LNCaP clone FGC (cell line): ENCODE results near the gene MTFR1L.

ENCODE experiments used
- DNase-seq: peaks from one replicate; pipeline ENCODE4 v3.0.0-alpha.2; 2011; ENCODE audit warnings: low read depth
- H3K4me3 ChIP-seq: 2 replicates; pipeline ENCODE4 v1.5.1; 2011; ENCODE audit warnings: mild to moderate bottlenecking, low read depth, low read length, control low read depth
- TF ChIP-seq, protein P1 (sequence below): IDR thresholded peaks from 2 replicates; pipeline ENCODE4 v1.5.1; 2012; ENCODE audit warnings: mild to moderate bottlenecking; ENCODE audit not compliant: control insufficient read depth, insufficient read depth; ENCODE audit errors: extremely low read depth

Gene MTFR1L

DNA sequence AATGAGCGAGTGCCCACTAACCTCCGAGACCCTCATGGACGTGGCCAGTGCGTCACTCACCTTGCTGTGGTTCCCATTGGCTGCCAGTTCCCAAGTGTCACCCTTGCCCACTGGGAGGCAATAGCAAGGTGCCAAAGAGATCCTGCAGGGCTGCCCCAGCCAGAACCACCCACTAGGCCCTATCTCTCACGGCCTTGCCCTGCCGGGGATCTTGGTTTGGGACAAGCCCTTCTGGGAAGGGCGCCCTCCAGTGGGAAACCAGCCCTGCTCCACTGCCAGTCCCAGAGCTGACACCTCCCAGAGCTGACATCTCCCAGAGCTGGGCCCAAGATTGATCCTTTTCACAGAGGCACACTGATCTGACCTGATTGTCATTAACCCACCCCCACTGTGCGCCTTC is 21.8 kb upstream of the MTFR1L start:
- TF ChIP-seq, protein P1, sequence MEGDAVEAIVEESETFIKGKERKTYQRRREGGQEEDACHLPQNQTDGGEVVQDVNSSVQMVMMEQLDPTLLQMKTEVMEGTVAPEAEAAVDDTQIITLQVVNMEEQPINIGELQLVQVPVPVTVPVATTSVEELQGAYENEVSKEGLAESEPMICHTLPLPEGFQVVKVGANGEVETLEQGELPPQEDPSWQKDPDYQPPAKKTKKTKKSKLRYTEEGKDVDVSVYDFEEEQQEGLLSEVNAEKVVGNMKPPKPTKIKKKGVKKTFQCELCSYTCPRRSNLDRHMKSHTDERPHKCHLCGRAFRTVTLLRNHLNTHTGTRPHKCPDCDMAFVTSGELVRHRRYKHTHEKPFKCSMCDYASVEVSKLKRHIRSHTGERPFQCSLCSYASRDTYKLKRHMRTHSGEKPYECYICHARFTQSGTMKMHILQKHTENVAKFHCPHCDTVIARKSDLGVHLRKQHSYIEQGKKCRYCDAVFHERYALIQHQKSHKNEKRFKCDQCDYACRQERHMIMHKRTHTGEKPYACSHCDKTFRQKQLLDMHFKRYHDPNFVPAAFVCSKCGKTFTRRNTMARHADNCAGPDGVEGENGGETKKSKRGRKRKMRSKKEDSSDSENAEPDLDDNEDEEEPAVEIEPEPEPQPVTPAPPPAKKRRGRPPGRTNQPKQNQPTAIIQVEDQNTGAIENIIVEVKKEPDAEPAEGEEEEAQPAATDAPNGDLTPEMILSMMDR, result 0 out of 2 replicates have a peak, but pooled peaks have one; percentile 7
- DNase-seq, result no peak
- H3K4me3 ChIP-seq, result no peak overlapping the region

DNA sequence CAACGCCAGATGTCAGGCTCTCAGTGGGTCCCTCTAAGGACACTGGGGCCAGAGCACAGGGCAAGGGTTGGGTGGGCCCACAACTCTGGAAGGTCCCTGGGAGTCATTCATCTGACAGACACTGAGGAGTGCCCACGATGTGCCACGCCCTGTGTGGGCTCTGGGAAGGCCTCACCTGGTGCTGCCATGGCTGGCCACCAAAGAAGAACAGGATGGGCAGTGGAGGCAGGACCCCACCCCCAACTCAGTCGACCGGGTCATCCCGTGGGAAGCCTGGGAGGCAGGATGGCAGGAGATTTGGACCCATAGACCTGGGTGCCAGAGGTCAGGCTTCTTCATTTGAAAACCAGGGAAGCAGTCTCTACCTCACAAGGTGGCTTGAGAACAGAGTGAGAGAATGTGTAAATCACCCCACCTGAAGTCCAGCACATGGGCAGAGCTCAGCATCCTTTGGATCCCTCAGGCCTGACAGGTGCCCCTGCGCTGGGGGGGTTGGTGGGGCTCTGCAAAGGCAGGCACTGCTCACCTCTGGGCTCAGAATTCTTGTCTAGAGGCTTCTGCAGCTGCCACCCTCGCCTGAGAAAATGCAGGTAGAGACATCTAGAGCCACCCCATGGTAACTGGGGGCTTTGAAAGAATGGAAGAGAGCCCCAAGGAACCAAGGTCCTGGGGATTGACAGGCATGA is 20.9 kb upstream of the MTFR1L start:
- H3K4me3 ChIP-seq, result no peak overlapping the region
- TF ChIP-seq, protein P1, result no peak
- DNase-seq, result no peak

DNA sequence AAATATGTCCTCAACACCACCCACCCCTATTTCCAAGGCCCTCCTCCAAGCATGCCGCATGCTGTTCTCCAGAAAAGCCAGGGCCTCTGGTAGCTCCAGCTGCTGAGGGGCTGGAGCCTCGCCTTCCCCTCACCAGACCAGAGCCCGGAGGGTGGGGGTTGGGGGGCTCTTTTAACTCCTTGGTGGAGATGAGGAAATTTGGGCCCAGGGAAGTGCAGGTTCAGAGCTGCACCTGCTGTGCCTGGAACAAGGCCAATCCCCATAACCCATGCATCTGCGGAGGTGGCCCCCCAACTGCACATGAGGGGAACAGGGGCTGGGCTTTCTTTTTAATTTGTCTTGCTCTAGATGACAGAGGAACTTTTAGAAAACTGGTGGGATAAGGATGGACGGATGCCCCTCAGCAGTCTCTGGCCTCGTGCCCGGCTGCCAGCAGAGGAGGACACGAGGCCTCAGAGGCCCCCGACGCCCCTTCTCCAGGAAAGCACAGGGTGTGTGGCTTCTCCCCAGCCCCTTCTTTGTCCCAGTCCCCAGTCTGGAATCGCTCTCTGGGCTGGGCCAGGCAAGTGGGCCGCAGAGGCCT is 20.3 kb upstream of the MTFR1L start:
- no peak for DNase-seq
- TF ChIP-seq, protein P1, result no peak
- no peak overlapping the region for H3K4me3 ChIP-seq

DNA sequence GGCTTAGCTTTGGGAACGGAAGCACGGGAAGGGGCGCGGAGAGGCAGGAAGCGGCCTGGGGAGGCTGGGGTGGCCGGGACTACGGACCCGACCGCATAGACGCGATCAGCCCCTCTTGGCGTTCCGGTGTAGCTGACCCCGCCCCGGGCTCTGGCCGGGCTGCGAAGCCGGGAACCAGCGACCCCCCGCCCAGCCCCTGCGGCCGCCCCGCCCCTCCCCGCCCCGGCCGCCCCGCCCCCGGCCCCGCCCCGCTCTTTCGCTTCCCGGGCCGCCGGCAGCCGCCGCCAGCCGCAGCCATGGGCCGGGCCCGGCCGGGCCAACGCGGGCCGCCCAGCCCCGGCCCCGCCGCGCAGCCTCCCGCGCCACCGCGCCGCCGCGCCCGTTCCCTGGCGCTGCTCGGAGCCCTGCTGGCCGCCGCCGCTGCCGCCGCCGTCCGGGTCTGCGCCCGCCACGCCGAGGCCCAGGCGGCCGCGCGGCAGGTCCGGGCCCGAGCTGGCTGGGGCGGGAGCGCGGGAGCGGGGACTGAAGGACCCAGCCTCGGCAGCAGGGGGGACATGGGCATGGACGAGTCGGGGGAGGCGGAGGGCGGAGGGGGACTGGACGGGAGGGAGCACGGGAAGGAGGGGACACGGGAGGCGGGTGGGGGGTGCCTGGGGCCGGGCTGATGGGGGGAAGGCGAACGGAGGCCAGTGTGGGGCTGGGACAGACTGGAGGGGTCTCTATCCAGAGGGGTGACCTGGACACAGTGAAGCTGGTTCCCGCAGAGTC is 19.6 kb upstream of the MTFR1L start, which contains the start of gene SELENON:
TSS of gene SELENON (plus strand) at position 259 of the 768 bp plus-strand sequence. CDS start at position 297, 38 bp downstream.
- TF ChIP-seq, protein P1, result no peak
- H3K4me3 ChIP-seq, result peak within 1 kb of the TSS; percentile 53
- no peak for DNase-seq

DNA sequence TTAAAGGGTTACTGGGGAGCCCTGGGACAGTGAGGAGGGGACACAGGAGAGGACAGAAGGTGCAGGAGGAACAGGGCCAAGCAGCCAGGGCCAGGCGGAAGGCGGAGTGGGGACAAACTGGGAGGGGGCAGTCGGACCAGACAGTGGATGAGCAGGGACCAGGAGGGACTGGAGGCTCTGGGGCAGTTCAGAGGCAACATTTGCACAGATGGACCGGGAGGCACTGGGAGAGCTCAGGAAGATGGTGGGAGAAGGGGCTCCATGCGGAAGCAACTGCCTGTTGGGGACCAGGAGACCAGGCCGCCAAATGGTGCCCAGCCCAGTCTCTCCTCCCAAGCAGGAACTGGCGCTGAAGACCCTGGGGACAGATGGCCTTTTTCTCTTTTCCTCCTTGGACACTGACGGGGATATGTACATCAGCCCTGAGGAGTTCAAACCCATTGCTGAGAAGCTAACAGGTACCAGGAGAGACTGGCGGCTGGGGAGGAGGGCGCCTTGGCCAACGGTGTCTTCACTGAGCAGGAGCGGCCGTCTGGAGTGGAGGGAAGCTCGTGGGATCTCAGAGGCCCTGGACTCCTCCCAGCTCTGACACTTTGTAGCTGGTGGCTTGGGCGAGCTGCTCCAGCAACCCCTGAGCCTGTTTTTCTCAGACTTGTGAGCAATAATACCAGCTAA is 18.9 kb upstream of the MTFR1L start:
- TF ChIP-seq, protein P1, result no peak
- DNase-seq, result no peak
- H3K4me3 ChIP-seq, result peak overlapping the region; percentile 53

DNA sequence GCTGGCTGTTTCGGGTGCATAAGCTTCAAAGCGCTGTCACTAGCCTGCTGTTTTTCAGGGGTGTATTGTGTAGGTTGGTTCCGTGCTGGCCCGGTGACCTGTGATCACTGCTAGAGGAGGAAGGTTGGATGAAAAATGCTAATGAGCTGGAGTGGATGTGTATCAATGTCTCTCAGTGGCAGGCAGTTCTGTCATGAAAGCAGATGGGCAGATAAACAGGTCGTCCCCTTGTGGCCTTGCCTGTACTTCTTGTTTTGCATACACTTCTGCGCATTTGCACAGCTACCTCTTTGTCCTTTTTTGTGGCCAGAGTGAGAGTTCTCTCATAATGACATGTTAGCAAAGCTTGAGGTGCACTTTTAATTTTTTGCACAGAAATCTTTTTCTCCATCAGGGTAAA is 16.8 kb upstream of the MTFR1L start:
- no peak for DNase-seq
- no peak overlapping the region for H3K4me3 ChIP-seq
- TF ChIP-seq, protein P1, result no peak
